AG04449 (cell line): ENCODE results near the gene ALX4.

Experiments
- CTCF ChIA-PET: fragments of 350-600 bp; formaldehyde crosslinking; extraction: SDS; loops from one replicate; lab custom pipeline; 2021; ENCODE audit warnings: antibody characterized with exemption; lab: Yijun Ruan, JAX
- POLR2A ChIA-PET: fragments of 400-600, 350-600 bp; formaldehyde crosslinking; extraction: SDS; loops from one replicate; lab custom pipeline; 2020; ENCODE audit warnings: antibody characterized with exemption, inconsistent platforms; lab: Yijun Ruan, JAX
- DNase-seq: peaks from one replicate; pipeline ENCODE4 v3.0.0-alpha.2; 2010; ENCODE audit warnings: low read depth, low spot score
- H3K4me3 ChIP-seq: 2 replicates; pipeline ENCODE4 v1.5.1; 2011; ENCODE audit warnings: low read depth, mild to moderate bottlenecking, control low read depth, low read length
- CTCF ChIP-seq: IDR thresholded peaks from one replicate; pipeline ENCODE4 v1.5.1; 2011; ENCODE audit warnings: mild to moderate bottlenecking, moderate library complexity, low read length, control low read depth, inconsistent platforms; ENCODE audit not compliant: insufficient read depth; ENCODE audit errors: missing control alignments

ALX4 gene

GRCh38 chr11:44351006-44351660 is 41.2 kb upstream of the ALX4 start:
- H3K4me3 ChIP-seq = no peak overlapping the region
- ChIA-PET CTCF (no interaction called here), POLR2A (no interaction called here)
- TF ChIP-seq CTCF = no peak
- no peak for DNase-seq

DNA sequence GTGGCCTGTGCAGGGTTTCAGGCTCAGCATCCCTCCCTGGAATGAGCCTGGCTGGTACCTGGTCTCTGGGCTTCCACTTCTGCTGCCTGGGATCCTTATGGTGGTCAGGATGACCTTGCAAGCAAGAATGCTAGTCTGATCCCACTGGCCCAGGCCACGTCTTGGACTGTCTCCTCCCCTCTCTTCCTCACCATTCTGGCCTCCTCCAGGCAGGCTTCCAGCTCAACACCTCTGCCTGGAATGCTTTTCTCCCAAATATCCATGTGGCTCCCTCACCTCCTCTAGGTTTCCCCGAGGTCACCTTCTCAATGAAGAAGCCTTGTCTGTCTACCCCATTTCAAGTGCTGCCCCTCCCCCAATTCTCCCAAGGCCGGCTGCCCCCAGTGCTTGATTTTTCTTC is 39.4 kb upstream of the ALX4 start:
- ChIA-PET POLR2A (no interaction called here), CTCF (no interaction called here)
- DNase-seq = no peak
- no peak overlapping the region for H3K4me3 ChIP-seq
- TF ChIP-seq CTCF = no peak

DNA sequence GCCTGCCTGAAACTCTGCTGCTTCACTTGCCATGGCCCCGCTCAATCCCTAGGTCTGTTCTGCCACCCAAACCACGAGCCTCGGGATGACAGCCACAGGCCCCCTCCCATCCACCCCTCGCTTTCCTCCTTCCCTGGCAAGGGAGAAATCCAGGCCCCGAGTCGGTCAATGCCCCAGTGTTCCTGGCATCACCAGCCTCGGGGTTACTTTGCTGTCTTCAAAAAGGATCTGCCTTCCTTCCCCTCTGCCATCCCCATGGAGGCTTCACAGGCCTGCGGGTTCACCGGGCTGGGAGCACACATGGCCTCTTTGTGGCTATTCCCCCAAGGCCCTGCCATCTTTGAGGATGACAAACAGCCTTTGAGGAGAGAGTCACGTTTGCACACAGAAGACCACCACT is 38.8 kb upstream of the ALX4 start:
- no peak overlapping the region for H3K4me3 ChIP-seq
- ChIA-PET CTCF (no interaction called here), POLR2A (no interaction called here)
- TF ChIP-seq CTCF = no peak
- DNase-seq = no peak

DNA sequence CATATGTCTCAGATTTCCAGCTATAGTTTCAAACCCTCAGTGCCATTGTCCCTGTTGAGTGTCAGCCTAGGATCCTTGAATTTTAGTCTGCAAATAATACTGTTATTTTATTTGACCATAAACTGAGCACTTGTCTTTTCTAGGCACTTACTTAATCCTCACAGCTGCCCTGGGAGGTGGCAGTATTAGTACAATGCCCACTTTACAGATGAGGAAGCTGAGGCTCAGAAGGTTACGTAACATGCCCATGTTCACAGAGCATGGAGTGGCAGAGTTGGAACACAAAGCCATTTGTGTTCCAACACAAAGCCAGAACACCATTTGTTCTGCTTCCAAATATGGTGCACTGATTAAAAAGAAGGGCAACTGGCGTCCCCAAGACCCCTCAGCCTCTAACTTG is 38.2 kb upstream of the ALX4 start:
- ChIA-PET POLR2A (no interaction called here), CTCF (no interaction called here)
- TF ChIP-seq CTCF = no peak
- DNase-seq = no peak
- no peak overlapping the region for H3K4me3 ChIP-seq

DNA sequence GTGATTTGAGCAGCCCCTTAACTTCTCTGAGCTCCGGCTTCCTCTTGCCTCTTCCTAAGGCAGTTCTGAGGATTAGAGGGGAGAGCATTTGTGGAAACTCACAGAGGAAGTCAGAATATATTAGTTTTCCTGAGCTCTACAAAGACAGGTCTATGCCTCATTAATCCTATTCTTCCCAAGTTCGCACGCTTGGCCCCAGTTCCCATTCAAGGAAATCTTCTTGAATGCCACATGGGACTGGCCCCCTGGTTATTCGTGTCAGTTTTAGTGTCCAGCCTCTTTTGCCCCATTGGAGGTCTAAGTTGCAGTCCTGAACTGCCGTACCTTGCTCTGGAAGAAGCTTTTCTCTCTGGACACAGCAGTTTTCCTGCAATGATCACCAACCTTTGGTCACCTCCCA is 37.6 kb upstream of the ALX4 start:
- ChIA-PET CTCF (no interaction called here), POLR2A (no interaction called here)
- DNase-seq = no peak

DNA sequence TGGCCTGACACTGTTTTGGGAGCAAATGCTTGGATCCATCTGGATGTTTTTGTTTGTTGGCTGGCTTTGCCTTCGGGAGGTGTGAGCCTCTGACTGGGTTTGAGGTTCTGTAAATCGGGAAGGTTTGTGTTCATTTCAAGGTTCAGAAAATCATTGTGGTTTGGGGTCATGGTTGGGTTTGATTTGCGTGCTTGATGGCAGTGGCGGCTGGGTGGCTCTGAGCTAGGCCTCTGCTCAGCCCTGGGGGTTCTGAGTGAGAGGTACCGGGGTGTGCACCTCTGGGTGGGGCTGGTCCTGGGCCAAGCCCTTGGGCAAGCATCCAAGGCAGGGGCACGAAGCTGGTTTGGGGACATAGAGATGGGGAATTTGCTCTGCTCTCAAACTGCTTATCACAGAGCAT is 37.0 kb upstream of the ALX4 start:
- no peak for DNase-seq
- ChIA-PET POLR2A (no interaction called here), CTCF (no interaction called here)
- no peak for TF ChIP-seq CTCF
- no peak overlapping the region for H3K4me3 ChIP-seq

More for the DNA sequence above, 37.6 kb upstream of the ALX4 start:
- no peak for TF ChIP-seq CTCF
- no peak overlapping the region for H3K4me3 ChIP-seq
